Amniotic epithelial cell (primary cell): ENCODE data around the gene INPP4B.

Experiments used
- DNase-seq: peaks from one replicate; pipeline ENCODE4 v3.0.0-alpha.2; 2010; ENCODE audit warnings: low read depth

Gene INPP4B

GRCh38 chr4:142574306-142574705, 271.8 kb downstream of the INPP4B start:
- DNase-seq: no peak

- DNase-seq: no peak
Measured at GRCh38 chr4:142572071-142572470, 274.0 kb downstream of the INPP4B start.

- DNase-seq: peak; percentile 40
Measured at GRCh38 chr4:142567620-142568451, 278.3 kb downstream of the INPP4B start.

- no peak for DNase-seq
Measured at GRCh38 chr4:142567199-142567598, 278.9 kb downstream of the INPP4B start.

- DNase-seq: no peak
Measured at GRCh38 chr4:142566777-142567176, 279.3 kb downstream of the INPP4B start.

GRCh38 chr4:142566243-142566642, 279.9 kb downstream of the INPP4B start:
- no peak for DNase-seq

- no peak for DNase-seq
Measured at GRCh38 chr4:142565771-142566170, 280.3 kb downstream of the INPP4B start.

GRCh38 chr4:142563682-142564291, 282.3 kb downstream of the INPP4B start:
- DNase-seq: peak; percentile 59

- DNase-seq: no peak
Measured at GRCh38 chr4:142559986-142560385, 286.1 kb downstream of the INPP4B start.

- peak; percentile 33 for DNase-seq
Measured at GRCh38 chr4:142558851-142559250, 287.2 kb downstream of the INPP4B start.

GRCh38 chr4:142557239-142557801, 288.8 kb downstream of the INPP4B start:
- no peak for DNase-seq

- no peak for DNase-seq
Measured at GRCh38 chr4:142556570-142557238, 289.4 kb downstream of the INPP4B start.

- no peak for DNase-seq
Measured at GRCh38 chr4:142556048-142556447, 290.1 kb downstream of the INPP4B start.

GRCh38 chr4:142554412-142554811, 291.7 kb downstream of the INPP4B start:
- DNase-seq: no peak

GRCh38 chr4:142551517-142552305, 294.4 kb downstream of the INPP4B start:
- no peak for DNase-seq

- no peak for DNase-seq
Measured at GRCh38 chr4:142550965-142551364, 295.1 kb downstream of the INPP4B start.

- peak; percentile 91 for DNase-seq
Measured at GRCh38 chr4:142549726-142550463, 296.2 kb downstream of the INPP4B start.

GRCh38 chr4:142549248-142549647, 296.9 kb downstream of the INPP4B start:
- DNase-seq: no peak

GRCh38 chr4:142548491-142548890, 297.6 kb downstream of the INPP4B start:
- no peak for DNase-seq

- no peak for DNase-seq
Measured at GRCh38 chr4:142547974-142548373, 298.1 kb downstream of the INPP4B start.

GRCh38 chr4:142544594-142544993, 301.5 kb downstream of the INPP4B start:
- no peak for DNase-seq
